GM19351 (cell line): ENCODE results near the gene MTA1.

ENCODE experiments used
- ATAC-seq: cut with Tn5 transposase; IDR thresholded peaks from one replicate; pipeline ENCODE4 v1.9.1; 2021; ENCODE audit warnings: mild to moderate bottlenecking, moderate library complexity; ENCODE audit not compliant: unreplicated experiment

MTA1 gene

GRCh38 chr14:105494606-105494929 is 74.9 kb downstream of the MTA1 start:
- ATAC-seq, result no peak

GRCh38 chr14:105495101-105495989 is 75.7 kb downstream of the MTA1 start:
- ATAC-seq, result no peak

GRCh38 chr14:105495990-105496830 is 76.6 kb downstream of the MTA1 start:
- ATAC-seq, result no peak

GRCh38 chr14:105496831-105497591 is 77.4 kb downstream of the MTA1 start:
- ATAC-seq, result no peak

- ATAC-seq, result no peak
Measured at GRCh38 chr14:105497671-105498429, 78.2 kb downstream of the MTA1 start.

GRCh38 chr14:105498430-105499255 is 79.0 kb downstream of the MTA1 start:
- no peak for ATAC-seq

- no peak for ATAC-seq
Measured at GRCh38 chr14:105499256-105500035, 79.8 kb downstream of the MTA1 start.

- no peak for ATAC-seq
Measured at GRCh38 chr14:105500036-105500725, 80.6 kb downstream of the MTA1 start.

- no peak for ATAC-seq
Measured at GRCh38 chr14:105500726-105501101, 81.1 kb downstream of the MTA1 start.

- no peak for ATAC-seq
Measured at GRCh38 chr14:105501504-105502291, 82.1 kb downstream of the MTA1 start.

- no peak for ATAC-seq
Measured at GRCh38 chr14:105502446-105503295, 83.0 kb downstream of the MTA1 start.

GRCh38 chr14:105503296-105503640 is 83.6 kb downstream of the MTA1 start:
- ATAC-seq, result no peak

GRCh38 chr14:105503935-105504692 is 84.5 kb downstream of the MTA1 start:
- no peak for ATAC-seq

GRCh38 chr14:105505101-105505500 is 85.5 kb downstream of the MTA1 start:
- no peak for ATAC-seq

GRCh38 chr14:105507247-105507646 is 87.6 kb downstream of the MTA1 start:
- no peak for ATAC-seq

- no peak for ATAC-seq
Measured at GRCh38 chr14:105508069-105508468, 88.4 kb downstream of the MTA1 start.
